ENCODE results near the gene GRIFIN. TPM values are rescaled to one million over a fixed set of nuclear protein-coding genes. Genes with fewer than 3 reads are reported as not detected.

Gene GRIFIN
- total RNA-seq, 6 donors from 2014 or later: not detected

GRCh38 chr7:2509298-2509906 is 33.2 kb upstream of the GRIFIN start:
- 75 to 87% methylated on average over 7 to 21 of the region's 23 CpGs for WGBS, 2 donors
- Histone ChIP-seq H3K4me3 (no peak overlapping the region), H3K27ac (peak overlapping the region; percentile 25 to 89 (median 75)), H3K27me3 (no peaks in the 10 kb centered on the region), H3K9me3 (no peaks in the 10 kb centered on the region), H3K36me3 (no peaks in the 10 kb centered on the region), H3K4me1 (peaks cover 52 to 56% (median 54%) of the 10 kb centered on the region in 4 donors)
- ATAC-seq (ENCODE audit: low FRiP score in 2 of 2) (no peak), DNase-seq (peak in 1 of 2 donors; percentile 78)
- TF ChIP-seq POLR2AphosphoS5 (IDR thresholded peaks at IDR 0.05) (no peak), EP300 (IDR thresholded peaks at IDR 0.05) (no peak), POLR2A (IDR thresholded peaks at IDR 0.05) (no peak)
- TF ChIP-seq, protein P1, sequence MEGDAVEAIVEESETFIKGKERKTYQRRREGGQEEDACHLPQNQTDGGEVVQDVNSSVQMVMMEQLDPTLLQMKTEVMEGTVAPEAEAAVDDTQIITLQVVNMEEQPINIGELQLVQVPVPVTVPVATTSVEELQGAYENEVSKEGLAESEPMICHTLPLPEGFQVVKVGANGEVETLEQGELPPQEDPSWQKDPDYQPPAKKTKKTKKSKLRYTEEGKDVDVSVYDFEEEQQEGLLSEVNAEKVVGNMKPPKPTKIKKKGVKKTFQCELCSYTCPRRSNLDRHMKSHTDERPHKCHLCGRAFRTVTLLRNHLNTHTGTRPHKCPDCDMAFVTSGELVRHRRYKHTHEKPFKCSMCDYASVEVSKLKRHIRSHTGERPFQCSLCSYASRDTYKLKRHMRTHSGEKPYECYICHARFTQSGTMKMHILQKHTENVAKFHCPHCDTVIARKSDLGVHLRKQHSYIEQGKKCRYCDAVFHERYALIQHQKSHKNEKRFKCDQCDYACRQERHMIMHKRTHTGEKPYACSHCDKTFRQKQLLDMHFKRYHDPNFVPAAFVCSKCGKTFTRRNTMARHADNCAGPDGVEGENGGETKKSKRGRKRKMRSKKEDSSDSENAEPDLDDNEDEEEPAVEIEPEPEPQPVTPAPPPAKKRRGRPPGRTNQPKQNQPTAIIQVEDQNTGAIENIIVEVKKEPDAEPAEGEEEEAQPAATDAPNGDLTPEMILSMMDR (IDR thresholded peaks at IDR 0.05): no peak

- H3K4me1 ChIP-seq: peaks cover 52 to 56% (median 54%) of the 10 kb centered on the region in 4 donors
- peak; percentile 31 to 51 for ATAC-seq (ENCODE audit: low FRiP score in 2 of 2)
- no peaks in the 10 kb centered on the region for H3K9me3 ChIP-seq
- TF ChIP-seq POLR2AphosphoS5 (IDR thresholded peaks at IDR 0.05) (peak; percentile 58 to 70), POLR2A (IDR thresholded peaks at IDR 0.05) (no peak), EP300 (IDR thresholded peaks at IDR 0.05) (peak in 2 of 4 donors; percentile 38 to 56)
- TF ChIP-seq, protein P1 (IDR thresholded peaks at IDR 0.05): peak in 1 of 6 experiments; percentile 4
- WGBS, 2 donors: 52 to 54% methylated on average over 11 to 41 of the region's 43 CpGs
- no peaks in the 10 kb centered on the region for H3K27me3 ChIP-seq
- peak overlapping the region; percentile 25 to 66 (median 54) for H3K27ac ChIP-seq
- H3K4me3 ChIP-seq: no peak overlapping the region
- H3K36me3 ChIP-seq: no peaks in the 10 kb centered on the region
- peak; percentile 57 to 91 for DNase-seq
Observed at GRCh38 chr7:2508327-2509215, 32.4 kb upstream of the GRIFIN start.

DNA sequence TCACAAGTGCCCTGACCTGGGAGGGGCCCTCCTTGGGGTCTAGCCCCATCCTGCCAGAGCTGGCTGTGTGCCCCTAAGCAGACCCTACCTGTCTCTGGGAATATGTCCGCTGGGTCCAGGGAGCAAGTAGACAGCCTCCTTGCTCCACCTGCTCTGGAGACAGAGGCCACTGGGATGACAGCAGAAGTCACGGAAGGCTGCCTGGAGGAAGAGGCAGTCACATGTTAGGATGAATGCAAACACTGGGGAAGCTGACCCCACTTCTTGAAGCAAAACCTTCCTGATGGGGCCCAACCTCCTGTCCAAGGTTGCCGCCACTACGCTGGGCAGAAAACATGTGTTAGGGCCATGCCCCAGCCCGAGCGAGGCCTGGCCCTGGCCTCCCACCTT is 31.7 kb upstream of the GRIFIN start:
- Histone ChIP-seq H3K4me3 (no peak overlapping the region), H3K36me3 (no peaks in the 10 kb centered on the region), H3K4me1 (peaks cover 50 to 54% (median 52%) of the 10 kb centered on the region in 4 donors), H3K27ac (peak overlapping the region; percentile 25 to 66 (median 54)), H3K27me3 (no peaks in the 10 kb centered on the region), H3K9me3 (no peaks in the 10 kb centered on the region)
- DNase-seq (no peak), ATAC-seq (ENCODE audit: low FRiP score in 2 of 2) (no peak)
- TF ChIP-seq EP300 (IDR thresholded peaks at IDR 0.05) (no peak), POLR2A (IDR thresholded peaks at IDR 0.05) (no peak), POLR2AphosphoS5 (IDR thresholded peaks at IDR 0.05) (no peak)
- TF ChIP-seq, protein P1 (IDR thresholded peaks at IDR 0.05): no peak
- WGBS, 2 donors: 74% methylated on average over 6 of the region's 6 CpGs; no CpG with 5 or more reads in 1 of the 2 donors

GRCh38 chr7:2507208-2507916 is 31.2 kb upstream of the GRIFIN start:
- Histone ChIP-seq H3K9me3 (no peaks in the 10 kb centered on the region), H3K27ac (peak overlapping the region in 2 of 4 donors; percentile 53 to 66), H3K36me3 (no peaks in the 10 kb centered on the region), H3K27me3 (no peaks in the 10 kb centered on the region), H3K4me3 (no peak overlapping the region), H3K4me1 (peaks cover 44 to 48% (median 47%) of the 10 kb centered on the region in 4 donors)
- 88 to 90% methylated on average over 14 to 26 of the region's 26 CpGs for WGBS, 2 donors
- DNase-seq (peak in 1 of 2 donors; percentile 77), ATAC-seq (ENCODE audit: low FRiP score in 2 of 2) (no peak)
- TF ChIP-seq POLR2A (IDR thresholded peaks at IDR 0.05) (no peak), EP300 (IDR thresholded peaks at IDR 0.05) (no peak), POLR2AphosphoS5 (IDR thresholded peaks at IDR 0.05) (no peak)
- TF ChIP-seq, protein P1 (IDR thresholded peaks at IDR 0.05): no peak
